K562 (cell line): Measurements from ENCODE around the gene EYA3. TPM values are rescaled to one million over a fixed set of nuclear protein-coding genes. Genes with fewer than 3 reads are reported as not detected.

Experiments
- STAG1 ChIP-seq: sonication (generic); formaldehyde crosslinking; IDR thresholded peaks from 2 replicates; pipeline ENCODE4 v1.5.0; 2020; ENCODE audit warnings: missing genetic modification reagents, borderline replicate concordance
- polyA plus RNA-seq, 8 experiments: library from polyadenylated mRNA; depleted of rRNA in 4 of 8; stranded (reverse) in 5 of 8; unstranded in 3 of 8; fragments of >200 nt; fragmentation: Nextera tagmentation in 2 of 8; fragmentation: Illumina TruSeq in 1 of 8; extraction: Ambion mirVana in 2 of 8; extraction: Trizol in 1 of 8; gene quantifications; 2 replicates each; pipeline versions ENCODE4 v1.2.1 to v1.2.3, GENCODE V29; 2011 to 2014; ENCODE audit warnings: inconsistent platforms in 1 of 8, missing spikeins in 1 of 8
- total RNA-seq, 7 experiments: library from RNA; depleted of rRNA in 6 of 7; stranded (reverse); fragments of >200 nt in 6 of 7; fragmentation: Illumina TruSeq in 2 of 7; extraction: Trizol in 2 of 7; gene quantifications; 2 replicates each; pipeline versions ENCODE4 v1.2.1 to v1.2.3, GENCODE V29; 2011 to 2021; ENCODE audit warnings: low replicate concordance in 1 of 7
- TF ChIP-seq, protein P1 (sequence below): sonication (generic); formaldehyde crosslinking; IDR thresholded peaks from 2 replicates; pipeline ENCODE4 v1.8.0; 2023; ENCODE audit warnings: missing genetic modification reagents, mild to moderate bottlenecking, borderline replicate concordance

EYA3 gene
- total and polyA plus RNA-seq, 9 of the 15 experiments (the other 6 are each of a cell fraction or from before 2014, with no cell fraction given): 21.7 to 64.0 (median 43.6) TPM

DNA sequence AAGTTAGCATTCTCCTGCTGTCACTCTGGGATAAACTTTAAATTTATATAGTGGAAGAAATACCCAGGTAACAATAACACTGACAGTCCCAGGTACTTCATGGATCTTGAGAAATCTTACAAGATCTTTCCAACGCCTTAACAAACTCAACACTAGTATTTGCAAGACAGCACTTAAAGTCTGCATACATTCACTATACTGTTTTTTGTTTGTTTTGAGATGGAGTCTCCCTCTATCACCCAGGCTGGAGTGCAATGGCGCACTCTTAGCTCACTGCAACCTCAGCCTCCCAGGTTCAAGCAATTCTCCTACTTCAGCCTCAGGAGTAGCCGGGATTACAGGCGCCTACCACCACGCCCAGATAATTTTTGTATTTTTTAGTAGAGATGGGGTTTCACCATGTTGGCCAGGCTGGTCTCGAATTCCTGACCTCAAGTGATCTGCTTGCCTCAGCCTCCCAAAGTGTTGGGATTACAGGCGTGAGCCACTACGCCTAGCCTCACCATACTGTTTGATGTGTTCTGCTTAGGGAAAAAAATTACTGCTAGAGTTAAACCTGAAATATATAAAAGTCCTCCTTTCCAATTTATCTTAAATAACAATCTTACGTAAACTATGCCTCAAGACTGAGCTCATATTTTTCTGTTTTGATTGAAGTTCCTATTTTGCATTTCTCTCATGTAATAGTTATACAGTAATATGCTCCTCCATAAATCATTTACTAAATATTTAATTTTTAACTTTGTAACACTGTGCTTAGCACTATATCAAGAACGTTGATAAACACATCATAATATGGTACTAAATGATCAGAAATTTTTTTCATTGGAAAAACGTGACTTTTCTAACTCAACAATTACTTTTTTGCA, 17.5 kb downstream of the EYA3 start (continued):
- TF ChIP-seq, protein P1, sequence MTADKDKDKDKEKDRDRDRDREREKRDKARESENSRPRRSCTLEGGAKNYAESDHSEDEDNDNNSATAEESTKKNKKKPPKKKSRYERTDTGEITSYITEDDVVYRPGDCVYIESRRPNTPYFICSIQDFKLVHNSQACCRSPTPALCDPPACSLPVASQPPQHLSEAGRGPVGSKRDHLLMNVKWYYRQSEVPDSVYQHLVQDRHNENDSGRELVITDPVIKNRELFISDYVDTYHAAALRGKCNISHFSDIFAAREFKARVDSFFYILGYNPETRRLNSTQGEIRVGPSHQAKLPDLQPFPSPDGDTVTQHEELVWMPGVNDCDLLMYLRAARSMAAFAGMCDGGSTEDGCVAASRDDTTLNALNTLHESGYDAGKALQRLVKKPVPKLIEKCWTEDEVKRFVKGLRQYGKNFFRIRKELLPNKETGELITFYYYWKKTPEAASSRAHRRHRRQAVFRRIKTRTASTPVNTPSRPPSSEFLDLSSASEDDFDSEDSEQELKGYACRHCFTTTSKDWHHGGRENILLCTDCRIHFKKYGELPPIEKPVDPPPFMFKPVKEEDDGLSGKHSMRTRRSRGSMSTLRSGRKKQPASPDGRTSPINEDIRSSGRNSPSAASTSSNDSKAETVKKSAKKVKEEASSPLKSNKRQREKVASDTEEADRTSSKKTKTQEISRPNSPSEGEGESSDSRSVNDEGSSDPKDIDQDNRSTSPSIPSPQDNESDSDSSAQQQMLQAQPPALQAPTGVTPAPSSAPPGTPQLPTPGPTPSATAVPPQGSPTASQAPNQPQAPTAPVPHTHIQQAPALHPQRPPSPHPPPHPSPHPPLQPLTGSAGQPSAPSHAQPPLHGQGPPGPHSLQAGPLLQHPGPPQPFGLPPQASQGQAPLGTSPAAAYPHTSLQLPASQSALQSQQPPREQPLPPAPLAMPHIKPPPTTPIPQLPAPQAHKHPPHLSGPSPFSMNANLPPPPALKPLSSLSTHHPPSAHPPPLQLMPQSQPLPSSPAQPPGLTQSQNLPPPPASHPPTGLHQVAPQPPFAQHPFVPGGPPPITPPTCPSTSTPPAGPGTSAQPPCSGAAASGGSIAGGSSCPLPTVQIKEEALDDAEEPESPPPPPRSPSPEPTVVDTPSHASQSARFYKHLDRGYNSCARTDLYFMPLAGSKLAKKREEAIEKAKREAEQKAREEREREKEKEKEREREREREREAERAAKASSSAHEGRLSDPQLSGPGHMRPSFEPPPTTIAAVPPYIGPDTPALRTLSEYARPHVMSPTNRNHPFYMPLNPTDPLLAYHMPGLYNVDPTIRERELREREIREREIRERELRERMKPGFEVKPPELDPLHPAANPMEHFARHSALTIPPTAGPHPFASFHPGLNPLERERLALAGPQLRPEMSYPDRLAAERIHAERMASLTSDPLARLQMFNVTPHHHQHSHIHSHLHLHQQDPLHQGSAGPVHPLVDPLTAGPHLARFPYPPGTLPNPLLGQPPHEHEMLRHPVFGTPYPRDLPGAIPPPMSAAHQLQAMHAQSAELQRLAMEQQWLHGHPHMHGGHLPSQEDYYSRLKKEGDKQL (CRISPR knock-in tag): no peak
- TF ChIP-seq STAG1 (CRISPR knock-in tag): no peak
- TF ChIP-seq, all 486 proteins: peak for 5
